Measurements from ENCODE around the gene NECTIN2. TPM values are rescaled to one million over a fixed set of nuclear protein-coding genes. Genes with fewer than 3 reads are reported as not detected.

The NECTIN2 gene
- total and polyA plus RNA-seq, 2 donors from 2014 or later, result 110 to 111 TPM

DNA sequence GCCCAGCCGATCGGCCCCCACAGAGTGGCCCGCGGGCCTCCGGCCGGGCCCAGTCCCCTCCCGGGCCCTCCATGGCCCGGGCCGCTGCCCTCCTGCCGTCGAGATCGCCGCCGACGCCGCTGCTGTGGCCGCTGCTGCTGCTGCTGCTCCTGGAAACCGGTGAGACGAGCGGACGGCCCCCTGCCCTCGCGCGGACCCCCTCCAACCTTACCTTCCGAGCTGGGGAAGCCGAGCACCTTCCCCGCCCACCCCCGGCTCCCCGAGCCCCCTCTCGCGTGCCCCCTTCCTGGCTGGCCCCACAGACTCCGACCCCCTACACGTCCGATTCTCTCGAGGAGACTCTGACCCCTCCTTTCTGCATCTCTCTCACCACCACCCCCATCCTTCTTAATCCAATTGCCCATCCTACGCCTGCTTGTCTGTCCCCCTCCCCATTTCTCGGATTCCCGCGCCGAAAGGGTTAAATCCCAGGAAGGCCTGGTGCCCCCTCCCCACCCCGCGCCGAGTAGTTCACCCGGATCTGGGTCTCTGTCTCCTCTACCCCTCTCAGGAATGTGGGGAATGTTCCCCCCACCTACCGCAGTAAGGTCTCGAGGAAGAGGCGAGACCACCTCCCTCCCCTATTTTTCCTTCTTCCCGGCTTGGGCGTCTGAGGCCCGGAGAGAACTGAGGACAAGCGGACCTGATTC is 502 bp downstream of the NECTIN2 start:
- H3K27me3 ChIP-seq (ENCODE audit: control insufficient read depth, insufficient read depth, low read length), result no peaks in the 10 kb centered on the region
- H3K9me3 ChIP-seq (ENCODE audit: control insufficient read depth in 2 of 3, insufficient read depth in 1 of 3, low read length in 3 of 3), result no peaks in the 10 kb centered on the region
- DNase-seq, result peak; percentile 80 to 93 (median 88)
- TF ChIP-seq, protein P1, sequence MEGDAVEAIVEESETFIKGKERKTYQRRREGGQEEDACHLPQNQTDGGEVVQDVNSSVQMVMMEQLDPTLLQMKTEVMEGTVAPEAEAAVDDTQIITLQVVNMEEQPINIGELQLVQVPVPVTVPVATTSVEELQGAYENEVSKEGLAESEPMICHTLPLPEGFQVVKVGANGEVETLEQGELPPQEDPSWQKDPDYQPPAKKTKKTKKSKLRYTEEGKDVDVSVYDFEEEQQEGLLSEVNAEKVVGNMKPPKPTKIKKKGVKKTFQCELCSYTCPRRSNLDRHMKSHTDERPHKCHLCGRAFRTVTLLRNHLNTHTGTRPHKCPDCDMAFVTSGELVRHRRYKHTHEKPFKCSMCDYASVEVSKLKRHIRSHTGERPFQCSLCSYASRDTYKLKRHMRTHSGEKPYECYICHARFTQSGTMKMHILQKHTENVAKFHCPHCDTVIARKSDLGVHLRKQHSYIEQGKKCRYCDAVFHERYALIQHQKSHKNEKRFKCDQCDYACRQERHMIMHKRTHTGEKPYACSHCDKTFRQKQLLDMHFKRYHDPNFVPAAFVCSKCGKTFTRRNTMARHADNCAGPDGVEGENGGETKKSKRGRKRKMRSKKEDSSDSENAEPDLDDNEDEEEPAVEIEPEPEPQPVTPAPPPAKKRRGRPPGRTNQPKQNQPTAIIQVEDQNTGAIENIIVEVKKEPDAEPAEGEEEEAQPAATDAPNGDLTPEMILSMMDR (IDR thresholded peaks at IDR 0.05; ENCODE audit: borderline replicate concordance, extremely low read depth, insufficient read depth), result no peak
- no peak for FAIRE-seq
- peak overlapping the region; percentile 88 to 95 (median 91) for H3K4me3 ChIP-seq (ENCODE audit: low read length in 3 of 3)
- peak overlapping the region; percentile 95 to 96 for H3K27ac ChIP-seq (ENCODE audit: low read depth in 2 of 2, low read length in 2 of 2)
- peaks cover 0 to 28% (median 4%) of the 10 kb centered on the region in 3 donors for H3K4me1 ChIP-seq (ENCODE audit: control insufficient read depth in 2 of 3, insufficient read depth in 2 of 3, low read depth in 1 of 3, low read length in 3 of 3)
- peak overlapping the region; percentile 78 to 100 (median 99) for H3K9ac ChIP-seq (ENCODE audit: low read length in 3 of 3)
- no peaks in the 10 kb centered on the region for H3K36me3 ChIP-seq (ENCODE audit: control insufficient read depth in 2 of 3, insufficient read depth in 3 of 3, low read length in 3 of 3)
- intact Hi-C loops (cut with DNase I), result loop anchor here (10.0 kb wide), 1 partner anchor 52 kb away; no protein-coding TSS in a partner anchor

DNA sequence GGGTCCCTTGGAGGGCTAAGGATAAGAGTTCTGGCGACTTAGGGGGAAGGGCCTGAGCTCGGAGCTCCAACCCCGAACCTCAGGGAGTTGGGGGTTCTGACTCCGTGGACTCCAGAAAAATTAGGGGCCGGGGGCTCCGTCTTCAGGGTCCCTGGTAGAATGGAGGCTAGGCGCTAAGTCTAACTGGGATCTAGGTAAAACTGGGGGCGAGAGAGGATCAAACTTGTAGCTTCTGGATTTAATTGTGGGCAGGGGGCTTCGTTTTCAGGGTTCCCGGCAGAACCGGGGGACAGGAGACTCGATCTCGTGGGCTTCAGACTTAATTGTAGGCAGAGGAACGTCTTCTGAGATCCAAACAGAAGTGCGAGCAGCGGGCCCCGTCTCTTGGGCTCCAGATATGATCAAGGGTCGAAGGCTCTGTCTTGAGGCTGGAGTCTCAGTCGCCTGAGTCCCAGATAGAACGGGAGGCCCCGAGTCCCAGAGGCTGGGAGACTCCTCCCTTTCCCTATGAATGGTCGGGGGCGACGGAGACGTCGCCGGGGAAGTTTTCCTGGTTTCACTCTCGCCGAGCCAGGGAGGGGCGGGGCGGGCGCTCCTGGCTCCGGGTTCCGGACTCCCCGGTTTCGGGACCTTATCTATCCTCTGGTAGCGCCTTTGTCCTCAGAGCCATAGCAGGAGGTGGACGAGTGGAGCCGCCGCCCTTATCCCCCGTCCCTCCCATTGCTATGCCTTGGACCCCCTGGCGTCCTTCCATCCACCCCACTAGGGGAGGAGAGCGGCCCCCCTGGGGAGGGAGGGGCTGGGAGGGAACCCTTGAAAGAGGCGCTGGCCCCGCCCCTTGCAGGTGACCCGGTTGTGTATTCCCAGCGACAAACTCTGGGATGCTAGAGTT is 1.3 kb downstream of the NECTIN2 start:
- peak overlapping the region; percentile 78 to 100 (median 99) for H3K9ac ChIP-seq (ENCODE audit: low read length in 3 of 3)
- peak overlapping the region; percentile 95 to 96 for H3K27ac ChIP-seq (ENCODE audit: low read depth in 2 of 2, low read length in 2 of 2)
- FAIRE-seq, result no peak
- intact Hi-C loops (cut with DNase I), result loop anchor here (10.0 kb wide), 1 partner anchor 53 kb away; no protein-coding TSS in a partner anchor
- H3K4me1 ChIP-seq (ENCODE audit: control insufficient read depth in 2 of 3, insufficient read depth in 2 of 3, low read depth in 1 of 3, low read length in 3 of 3), result peaks cover 0 to 29% (median 4%) of the 10 kb centered on the region in 3 donors
- TF ChIP-seq, protein P1 (IDR thresholded peaks at IDR 0.05; ENCODE audit: borderline replicate concordance, extremely low read depth, insufficient read depth), result no peak
- no peaks in the 10 kb centered on the region for H3K27me3 ChIP-seq (ENCODE audit: control insufficient read depth, insufficient read depth, low read length)
- H3K36me3 ChIP-seq (ENCODE audit: control insufficient read depth in 2 of 3, insufficient read depth in 3 of 3, low read length in 3 of 3), result no peaks in the 10 kb centered on the region
- H3K9me3 ChIP-seq (ENCODE audit: control insufficient read depth in 2 of 3, insufficient read depth in 1 of 3, low read length in 3 of 3), result no peaks in the 10 kb centered on the region
- peak overlapping the region; percentile 88 to 95 (median 91) for H3K4me3 ChIP-seq (ENCODE audit: low read length in 3 of 3)
- peak; percentile 72 to 93 (median 90) for DNase-seq

GRCh38 chr19:44848036-44848811 is 2.1 kb downstream of the NECTIN2 start:
- no peak for FAIRE-seq
- peak overlapping the region; percentile 88 to 95 (median 91) for H3K4me3 ChIP-seq (ENCODE audit: low read length in 3 of 3)
- H3K27me3 ChIP-seq (ENCODE audit: control insufficient read depth, insufficient read depth, low read length), result no peaks in the 10 kb centered on the region
- peaks cover 0 to 29% (median 4%) of the 10 kb centered on the region in 3 donors for H3K4me1 ChIP-seq (ENCODE audit: control insufficient read depth in 2 of 3, insufficient read depth in 2 of 3, low read depth in 1 of 3, low read length in 3 of 3)
- intact Hi-C loops (cut with DNase I), result loop anchor here (10.0 kb wide), 1 partner anchor 53 kb away; no protein-coding TSS in a partner anchor
- H3K27ac ChIP-seq (ENCODE audit: low read depth in 2 of 2, low read length in 2 of 2), result peak overlapping the region; percentile 95 to 96
- DNase-seq, result peak in 4 of 5 donors; percentile 55 to 83 (median 78)
- peak overlapping the region; percentile 2 to 100 (median 52) for H3K9ac ChIP-seq (ENCODE audit: low read length in 3 of 3)
- H3K36me3 ChIP-seq (ENCODE audit: control insufficient read depth in 2 of 3, insufficient read depth in 3 of 3, low read length in 3 of 3), result no peaks in the 10 kb centered on the region
- H3K9me3 ChIP-seq (ENCODE audit: control insufficient read depth in 2 of 3, insufficient read depth in 1 of 3, low read length in 3 of 3), result no peaks in the 10 kb centered on the region
- TF ChIP-seq, protein P1 (IDR thresholded peaks at IDR 0.05; ENCODE audit: borderline replicate concordance, extremely low read depth, insufficient read depth), result no peak

Data from kidney (tissue), 14 donors.